ENCODE measurements around the gene FCHSD2. TPM values are rescaled to one million over a fixed set of nuclear protein-coding genes. Genes with fewer than 3 reads are reported as not detected.

FCHSD2 gene
- total and polyA plus RNA-seq, 2 of the 8 experiments (the other 6 are each of a cell fraction or from before 2014, with no cell fraction given), result 4.1 to 7.8 TPM

DNA sequence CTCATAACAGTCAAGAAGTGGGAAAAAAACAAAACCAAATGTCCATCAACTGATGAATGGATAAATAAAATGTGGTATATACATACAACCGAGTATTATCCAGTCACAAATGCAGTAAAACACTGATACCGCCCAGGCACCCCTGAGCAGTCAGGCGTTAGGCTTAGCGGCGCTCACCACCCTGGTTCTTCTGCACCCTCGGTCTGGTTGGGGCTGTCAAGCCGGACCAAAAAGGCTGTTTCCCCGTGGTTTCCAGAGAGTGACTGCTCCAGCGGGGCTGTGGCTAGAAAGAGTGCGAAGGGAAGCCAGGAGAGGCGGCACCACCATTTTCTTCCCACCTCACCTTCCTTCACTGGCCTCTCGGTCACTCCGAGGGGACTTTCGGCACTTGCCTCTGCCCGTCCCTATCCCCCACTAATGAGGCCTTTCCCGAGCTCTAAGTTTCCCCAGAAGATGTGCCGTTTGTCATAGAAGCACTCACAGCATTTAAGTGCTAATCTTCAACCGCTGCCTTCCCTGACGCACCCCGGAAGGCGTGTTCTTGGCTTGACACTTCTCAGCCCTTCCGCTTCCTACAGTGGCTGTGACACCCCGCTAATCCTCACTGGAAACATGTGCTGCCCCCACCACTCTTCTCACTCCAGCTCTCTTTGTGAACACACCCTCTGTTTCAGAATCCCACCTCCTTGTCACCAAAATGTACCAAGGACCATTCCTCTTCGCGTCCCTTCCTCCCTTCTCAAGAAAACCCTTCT lies 42.4 kb downstream of the FCHSD2 start:
- Histone ChIP-seq H3K23ac (ENCODE audit: insufficient read length) (no peak overlapping the region), H3K4me3 (ENCODE audit: extremely low read depth in 1 of 4, insufficient read depth in 2 of 4, low read depth in 3 of 4, low read length in 4 of 4) (no peak overlapping the region), H4K8ac (ENCODE audit: extremely low read depth, insufficient read depth, low read length) (0 out of 2 replicates have a peak overlapping the region, but pooled peaks have one; percentile 7), H3K27ac (ENCODE audit: low read depth, low read length) (no peak overlapping the region), H3K9ac (replicated peaks in 1 of 4; ENCODE audit: extremely low read depth in 1 of 4, low read depth in 3 of 4, low read length in 3 of 4) (no peak overlapping the region), H3K27me3 (replicated peaks in 1 of 4; ENCODE audit: control insufficient read depth in 3 of 4, extremely low read depth in 1 of 4, insufficient read depth in 3 of 4, low read length in 3 of 4) (no peaks in the 10 kb centered on the region), H3K79me1 (ENCODE audit: low read depth, low read length) (no peaks in the 10 kb centered on the region), H3K79me2 (ENCODE audit: control insufficient read depth in 1 of 2, insufficient read depth in 2 of 2, low read length in 2 of 2) (no peaks in the 10 kb centered on the region), H4K20me1 (replicated peaks in 1 of 2; ENCODE audit: control insufficient read depth in 1 of 2, insufficient read depth in 2 of 2, low read length in 2 of 2) (peaks cover 0 to 3% of the 10 kb centered on the region in 2 experiments), H3K4ac (replicated peaks; ENCODE audit: insufficient read length, low read depth, low read length) (no peak overlapping the region), H2BK5ac (ENCODE audit: low read depth, low read length) (0 out of 2 replicates have a peak overlapping the region, but pooled peaks have one; percentile 32), H3K4me1 (replicated peaks in 1 of 4; ENCODE audit: control insufficient read depth in 3 of 4, insufficient read depth in 4 of 4, low read length in 3 of 4) (peaks cover 0 to 6% (median 1%) of the 10 kb centered on the region in 4 experiments; a peak in 4 of 7 replicates), H3K23me2 (ENCODE audit: low read depth, low read length) (no peaks in the 10 kb centered on the region), H3K18ac (ENCODE audit: extremely low read depth, low read length) (no peak overlapping the region; the same call in 1 of the 2 replicates), H2AK5ac (ENCODE audit: low read depth, low read length) (0 out of 2 replicates have a peak overlapping the region, but pooled peaks have one; percentile 3), H4K91ac (replicated peaks; ENCODE audit: insufficient read length, low read length) (no peak overlapping the region), H3K14ac (ENCODE audit: insufficient read length) (no peak overlapping the region), H2AFZ (ENCODE audit: low read length) (no peak overlapping the region), H3K9me3 (ENCODE audit: insufficient read depth in 2 of 2, low read depth in 1 of 2, low read length in 1 of 2) (no peaks in the 10 kb centered on the region), H4K5ac (ENCODE audit: insufficient read length, low read depth, low read length) (no peak overlapping the region), H2BK20ac (ENCODE audit: low read length) (no peak overlapping the region), H3K4me2 (ENCODE audit: insufficient read depth in 1 of 2, low read depth in 2 of 2, low read length in 2 of 2) (no peak overlapping the region), H2BK12ac (ENCODE audit: low read depth, low read length) (0 out of 2 replicates have a peak overlapping the region, but pooled peaks have one; percentile 46), H3K36me3 (ENCODE audit: control insufficient read depth in 2 of 4, insufficient read depth in 4 of 4, low read length in 3 of 4) (no peaks in the 10 kb centered on the region), H2BK15ac (ENCODE audit: low read length) (no peak overlapping the region), H3K56ac (replicated peaks; ENCODE audit: insufficient read length, low read depth, low read length) (no peak overlapping the region), H2BK120ac (replicated peaks; ENCODE audit: low read depth, low read length) (no peak overlapping the region)
- TF ChIP-seq, protein P1, sequence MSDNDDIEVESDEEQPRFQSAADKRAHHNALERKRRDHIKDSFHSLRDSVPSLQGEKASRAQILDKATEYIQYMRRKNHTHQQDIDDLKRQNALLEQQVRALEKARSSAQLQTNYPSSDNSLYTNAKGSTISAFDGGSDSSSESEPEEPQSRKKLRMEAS (IDR thresholded peaks at IDR 0.05), result 0 out of 2 replicates have a peak, but pooled peaks have one; percentile 31
- TF ChIP-seq KDM4A (IDR thresholded peaks at IDR 0.05; ENCODE audit: low read depth, low read length, severe bottlenecking) (no peak), CHD1 (IDR thresholded peaks at IDR 0.05; ENCODE audit: low read depth, low read length) (no peak)
- TF ChIP-seq, protein P2, sequence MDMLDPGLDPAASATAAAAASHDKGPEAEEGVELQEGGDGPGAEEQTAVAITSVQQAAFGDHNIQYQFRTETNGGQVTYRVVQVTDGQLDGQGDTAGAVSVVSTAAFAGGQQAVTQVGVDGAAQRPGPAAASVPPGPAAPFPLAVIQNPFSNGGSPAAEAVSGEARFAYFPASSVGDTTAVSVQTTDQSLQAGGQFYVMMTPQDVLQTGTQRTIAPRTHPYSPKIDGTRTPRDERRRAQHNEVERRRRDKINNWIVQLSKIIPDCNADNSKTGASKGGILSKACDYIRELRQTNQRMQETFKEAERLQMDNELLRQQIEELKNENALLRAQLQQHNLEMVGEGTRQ (IDR thresholded peaks at IDR 0.05; ENCODE audit: low read length), result no peak
- FAIRE-seq (no peak), DNase-seq (ENCODE audit: low read depth in 1 of 2, low spot score in 2 of 2) (no peak)
- ChIA-PET CTCF (ENCODE audit: partially characterized antibody) (no interaction called here), POLR2A (ENCODE audit: partially characterized antibody) (interaction anchor here (0.6 kb wide), 2 partner anchors 21 to 44 kb away, joined by 3 read pairs; no protein-coding TSS in a partner anchor)
- WGBS, 2 experiments (ENCODE audit: extremely low coverage in 1 of 2, insufficient coverage in 1 of 2, insufficient read length in 1 of 2, insufficient replicate concordance in 2 of 2, low coverage in 1 of 2, low lambda C conversion rate in 2 of 2, missing lambda C conversion rate in 1 of 2), result 88% methylated on average over 25 of the region's 25 CpGs; no CpG with 5 or more reads in 1 of the 2 experiments
